ENCODE results near the gene IRAK3. TPM values are rescaled to one million over a fixed set of nuclear protein-coding genes. Genes with fewer than 3 reads are reported as not detected.
A peak's percentile ranks its signal among the peaks of the same experiment; 100 is the strongest.

Gene IRAK3, protein sequence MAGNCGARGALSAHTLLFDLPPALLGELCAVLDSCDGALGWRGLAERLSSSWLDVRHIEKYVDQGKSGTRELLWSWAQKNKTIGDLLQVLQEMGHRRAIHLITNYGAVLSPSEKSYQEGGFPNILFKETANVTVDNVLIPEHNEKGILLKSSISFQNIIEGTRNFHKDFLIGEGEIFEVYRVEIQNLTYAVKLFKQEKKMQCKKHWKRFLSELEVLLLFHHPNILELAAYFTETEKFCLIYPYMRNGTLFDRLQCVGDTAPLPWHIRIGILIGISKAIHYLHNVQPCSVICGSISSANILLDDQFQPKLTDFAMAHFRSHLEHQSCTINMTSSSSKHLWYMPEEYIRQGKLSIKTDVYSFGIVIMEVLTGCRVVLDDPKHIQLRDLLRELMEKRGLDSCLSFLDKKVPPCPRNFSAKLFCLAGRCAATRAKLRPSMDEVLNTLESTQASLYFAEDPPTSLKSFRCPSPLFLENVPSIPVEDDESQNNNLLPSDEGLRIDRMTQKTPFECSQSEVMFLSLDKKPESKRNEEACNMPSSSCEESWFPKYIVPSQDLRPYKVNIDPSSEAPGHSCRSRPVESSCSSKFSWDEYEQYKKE
- polyA plus RNA-seq, result 0.31 and 0.70 TPM in 2 replicates
- 0.49 and 1.0 TPM in 2 replicates for polyA minus RNA-seq

DNA sequence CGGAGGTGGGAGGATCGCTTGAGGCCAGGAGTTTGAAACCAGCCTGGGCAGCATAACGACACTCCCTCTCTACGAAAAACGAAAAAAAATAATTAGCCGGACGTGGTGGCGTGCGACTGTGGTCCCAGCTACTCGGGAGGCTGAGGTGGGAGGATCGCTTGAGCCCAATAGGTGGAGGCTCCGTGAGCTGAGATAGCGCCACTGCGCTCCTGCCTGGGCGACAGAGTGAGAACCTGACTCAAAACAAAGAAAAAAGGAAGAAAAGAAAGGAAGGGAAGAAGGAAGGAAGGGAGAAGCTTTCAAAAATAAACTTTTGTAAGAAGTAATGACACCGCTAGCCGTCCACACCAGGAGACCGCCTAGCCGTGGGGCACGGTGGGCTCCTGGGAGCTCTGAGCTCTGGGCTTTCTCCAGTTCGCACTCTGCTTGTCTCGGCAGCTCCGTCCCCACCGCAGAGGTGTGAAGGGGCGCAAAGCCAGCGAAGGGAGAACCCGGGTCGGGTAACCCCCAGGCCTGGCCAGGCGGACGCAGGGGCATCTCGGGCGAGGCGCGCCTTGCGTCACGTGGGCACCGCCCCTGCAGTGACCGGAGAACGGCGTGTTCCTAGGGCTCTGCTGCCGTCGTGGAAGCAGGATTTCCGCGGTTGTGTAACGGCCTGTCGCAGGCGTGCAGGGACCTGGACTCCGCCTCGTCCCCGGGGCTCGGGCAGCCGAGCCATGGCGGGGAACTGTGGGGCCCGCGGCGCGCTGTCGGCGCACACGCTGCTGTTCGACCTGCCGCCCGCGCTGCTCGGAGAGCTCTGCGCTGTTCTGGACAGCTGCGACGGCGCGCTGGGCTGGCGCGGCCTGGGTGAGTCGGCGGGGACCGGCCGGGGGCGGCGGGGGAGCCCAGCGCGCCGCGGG lies at the start of gene IRAK3:
Gene IRAK3, plus strand, starts transcription at position 631 of the 902 bp plus-strand sequence. Its CDS starts 86 bp downstream, at position 717.
- no peak for TF ChIP-seq POLR2AphosphoS5 (IDR thresholded peaks at IDR 0.05)
- TF ChIP-seq EP300 (conservative IDR thresholded peaks at IDR 0.05; ENCODE audit: poor library complexity, severe bottlenecking), result no peak
- TF ChIP-seq TAF1 (IDR thresholded peaks at IDR 0.05; ENCODE audit: low read depth), result no peak
- no peak for TF ChIP-seq REST (IDR thresholded peaks at IDR 0.05; ENCODE audit: borderline replicate concordance)
- no peak for TF ChIP-seq RAD21 (conservative IDR thresholded peaks at IDR 0.05)
- TF ChIP-seq SMC3 (conservative IDR thresholded peaks at IDR 0.05; ENCODE audit: poor library complexity), result no peak
- peak within 1 kb of the TSS; percentile 14 for H2AFZ ChIP-seq (ENCODE audit: low read depth, low read length)
- H3K36me3 ChIP-seq (ENCODE audit: insufficient read depth, low read length), result no peaks in the 10 kb centered on the region
- H3K27ac ChIP-seq (ENCODE audit: low read length), result no peak within 1 kb of the TSS
- no peaks in the 10 kb centered on the region for H3K9me2 ChIP-seq (ENCODE audit: insufficient read depth, low read length)
- H3F3A ChIP-seq (ENCODE audit: insufficient read depth, low read length, poor library complexity, severe bottlenecking), result no peaks in the 10 kb centered on the region
- H3K27me3 ChIP-seq (ENCODE audit: insufficient read depth, low read depth, low read length), result peaks cover 37% of the 10 kb centered on the region
- no peak within 1 kb of the TSS for H3K4me2 ChIP-seq (ENCODE audit: low read length)
- peak within 1 kb of the TSS; percentile 64 for H3K4me3 ChIP-seq (ENCODE audit: low read length)
- no peaks in the 10 kb centered on the region for H3K79me2 ChIP-seq (replicated peaks; ENCODE audit: insufficient read depth, low read length)
- H3K9ac ChIP-seq (ENCODE audit: low read length), result no peak within 1 kb of the TSS
- H4K20me1 ChIP-seq (ENCODE audit: insufficient read depth), result no peaks in the 10 kb centered on the region
- peaks cover 5% of the 10 kb centered on the region for H3K9me3 ChIP-seq (ENCODE audit: low read length)

GRCh38 chr12:66139328-66139727 lies 49.7 kb upstream of the IRAK3 start:
- H3K4me3 ChIP-seq (ENCODE audit: low read length), result no peak overlapping the region
- H2AFZ ChIP-seq (ENCODE audit: low read depth, low read length), result no peak overlapping the region
- no peaks in the 10 kb centered on the region for H3K79me2 ChIP-seq (replicated peaks; ENCODE audit: insufficient read depth, low read length)
- no peaks in the 10 kb centered on the region for H4K20me1 ChIP-seq (ENCODE audit: insufficient read depth)
- H3K4me2 ChIP-seq (ENCODE audit: low read length), result no peak overlapping the region
- no peaks in the 10 kb centered on the region for H3K27me3 ChIP-seq (ENCODE audit: insufficient read depth, low read depth, low read length)
- no peaks in the 10 kb centered on the region for H3K9me2 ChIP-seq (ENCODE audit: insufficient read depth, low read length)
- no peak overlapping the region for H3K27ac ChIP-seq (ENCODE audit: low read length)
- H3K9ac ChIP-seq (ENCODE audit: low read length), result no peak overlapping the region
- no peaks in the 10 kb centered on the region for H3K9me3 ChIP-seq (ENCODE audit: low read length)
- H3F3A ChIP-seq (ENCODE audit: insufficient read depth, low read length, poor library complexity, severe bottlenecking), result no peaks in the 10 kb centered on the region
- peaks cover 3% of the 10 kb centered on the region for H3K36me3 ChIP-seq (ENCODE audit: insufficient read depth, low read length)
- TF ChIP-seq POLR2AphosphoS5 (IDR thresholded peaks at IDR 0.05) (no peak), MXI1 (conservative IDR thresholded peaks at IDR 0.05; ENCODE audit: poor library complexity, severe bottlenecking) (no peak), EZH2 (IDR thresholded peaks at IDR 0.05; ENCODE audit: borderline replicate concordance, insufficient read depth, low read length, poor library complexity, severe bottlenecking) (no peak), REST (IDR thresholded peaks at IDR 0.05; ENCODE audit: borderline replicate concordance) (no peak), EP300 (conservative IDR thresholded peaks at IDR 0.05; ENCODE audit: poor library complexity, severe bottlenecking) (no peak), SMC3 (conservative IDR thresholded peaks at IDR 0.05; ENCODE audit: poor library complexity) (no peak), TAF1 (IDR thresholded peaks at IDR 0.05; ENCODE audit: low read depth) (no peak), RAD21 (conservative IDR thresholded peaks at IDR 0.05) (no peak)
- TF ChIP-seq, protein P1, sequence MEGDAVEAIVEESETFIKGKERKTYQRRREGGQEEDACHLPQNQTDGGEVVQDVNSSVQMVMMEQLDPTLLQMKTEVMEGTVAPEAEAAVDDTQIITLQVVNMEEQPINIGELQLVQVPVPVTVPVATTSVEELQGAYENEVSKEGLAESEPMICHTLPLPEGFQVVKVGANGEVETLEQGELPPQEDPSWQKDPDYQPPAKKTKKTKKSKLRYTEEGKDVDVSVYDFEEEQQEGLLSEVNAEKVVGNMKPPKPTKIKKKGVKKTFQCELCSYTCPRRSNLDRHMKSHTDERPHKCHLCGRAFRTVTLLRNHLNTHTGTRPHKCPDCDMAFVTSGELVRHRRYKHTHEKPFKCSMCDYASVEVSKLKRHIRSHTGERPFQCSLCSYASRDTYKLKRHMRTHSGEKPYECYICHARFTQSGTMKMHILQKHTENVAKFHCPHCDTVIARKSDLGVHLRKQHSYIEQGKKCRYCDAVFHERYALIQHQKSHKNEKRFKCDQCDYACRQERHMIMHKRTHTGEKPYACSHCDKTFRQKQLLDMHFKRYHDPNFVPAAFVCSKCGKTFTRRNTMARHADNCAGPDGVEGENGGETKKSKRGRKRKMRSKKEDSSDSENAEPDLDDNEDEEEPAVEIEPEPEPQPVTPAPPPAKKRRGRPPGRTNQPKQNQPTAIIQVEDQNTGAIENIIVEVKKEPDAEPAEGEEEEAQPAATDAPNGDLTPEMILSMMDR (IDR thresholded peaks at IDR 0.05; ENCODE audit: poor library complexity, severe bottlenecking), result no peak
